ENCODE results near the gene TYW1B.
A peak's percentile ranks its signal among the peaks of the same experiment; 100 is the strongest.
"Not testable (repeated sequence)": the region's sequence is repeated elsewhere in the genome, so short reads cannot be mapped to it uniquely, and the experiment has no call there.

TYW1B gene

DNA sequence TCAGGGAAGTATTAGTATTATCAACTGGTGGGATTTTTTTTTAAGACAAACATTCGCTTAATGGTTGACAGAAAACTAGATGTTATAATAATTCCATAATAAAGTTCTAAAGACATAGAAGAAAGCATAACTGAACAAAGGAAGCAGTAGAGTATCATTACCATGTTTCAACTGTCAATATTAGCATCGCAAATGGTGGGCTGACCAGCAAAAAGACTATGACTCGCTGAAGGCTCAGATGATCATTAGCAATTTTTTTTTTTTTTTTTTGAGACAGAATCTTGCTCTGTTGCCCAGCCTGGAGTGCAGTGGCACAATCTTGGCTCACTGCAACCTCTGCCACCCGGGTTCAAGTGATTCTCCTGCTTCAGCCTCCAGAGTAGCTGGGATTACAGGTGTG, 74.8 kb downstream of the TYW1B start:
- DNase-seq (ENCODE audit: low spot score): not testable (repeated sequence)

DNA sequence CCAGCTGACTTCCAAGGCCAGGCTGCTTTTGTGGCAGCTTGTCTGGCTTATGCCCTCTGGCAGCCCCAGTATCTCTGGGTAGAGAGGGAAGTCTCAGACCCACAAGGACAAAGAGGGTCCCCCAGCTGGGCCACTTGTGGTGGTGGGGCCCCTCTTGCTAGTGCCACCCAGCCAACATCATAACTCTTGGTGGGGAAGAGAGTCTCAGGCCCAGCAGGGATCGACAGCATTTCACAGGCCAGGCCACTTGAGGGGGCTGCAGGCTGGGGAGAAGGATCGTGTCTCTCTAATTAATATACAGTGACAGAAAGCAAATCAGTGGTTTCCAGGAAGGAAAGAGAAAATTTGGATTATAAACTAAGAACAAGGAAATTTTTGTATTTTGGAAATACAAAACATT, 76.0 kb downstream of the TYW1B start:
- DNase-seq (ENCODE audit: low spot score): no peak

DNA sequence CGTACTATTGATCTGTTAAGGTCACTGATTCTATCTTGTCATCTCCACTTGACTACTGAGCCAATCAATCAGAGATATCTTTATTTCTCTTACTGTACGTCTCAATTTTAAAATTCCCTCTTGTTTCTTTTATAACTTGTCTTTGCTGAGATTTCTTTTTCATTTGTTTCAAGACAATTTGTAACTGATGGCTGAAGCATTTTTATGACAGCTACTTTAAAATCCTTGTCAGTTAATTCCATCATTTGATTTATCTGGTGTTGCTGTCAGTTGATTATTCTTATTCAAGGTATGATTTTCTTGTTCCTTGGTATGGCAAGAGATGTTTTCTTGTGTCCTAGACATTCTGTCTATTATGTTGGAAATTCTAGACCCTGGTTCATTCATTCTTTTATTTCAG, 76.6 kb downstream of the TYW1B start:
- no peak for DNase-seq (ENCODE audit: low spot score)

DNA sequence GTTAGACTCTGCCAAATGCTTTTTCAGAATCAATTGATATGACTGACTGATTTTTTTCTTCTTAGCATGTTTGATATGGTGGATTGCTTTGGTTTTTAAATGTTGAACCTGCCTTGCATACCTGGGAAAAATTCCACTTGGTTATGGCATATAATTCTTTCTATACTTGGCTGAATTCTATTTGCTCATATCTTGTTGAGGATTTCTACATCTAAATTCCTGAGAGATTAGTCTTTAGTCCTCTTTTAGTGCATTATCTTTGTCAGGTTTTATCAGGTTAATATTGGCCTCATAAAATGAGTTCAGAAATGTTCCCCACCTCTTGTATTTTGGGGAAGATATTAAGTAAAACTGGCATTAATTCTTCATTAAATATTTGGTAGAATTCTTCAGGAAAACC, 79.4 kb downstream of the TYW1B start:
- DNase-seq (ENCODE audit: low spot score): not testable (repeated sequence)

DNA sequence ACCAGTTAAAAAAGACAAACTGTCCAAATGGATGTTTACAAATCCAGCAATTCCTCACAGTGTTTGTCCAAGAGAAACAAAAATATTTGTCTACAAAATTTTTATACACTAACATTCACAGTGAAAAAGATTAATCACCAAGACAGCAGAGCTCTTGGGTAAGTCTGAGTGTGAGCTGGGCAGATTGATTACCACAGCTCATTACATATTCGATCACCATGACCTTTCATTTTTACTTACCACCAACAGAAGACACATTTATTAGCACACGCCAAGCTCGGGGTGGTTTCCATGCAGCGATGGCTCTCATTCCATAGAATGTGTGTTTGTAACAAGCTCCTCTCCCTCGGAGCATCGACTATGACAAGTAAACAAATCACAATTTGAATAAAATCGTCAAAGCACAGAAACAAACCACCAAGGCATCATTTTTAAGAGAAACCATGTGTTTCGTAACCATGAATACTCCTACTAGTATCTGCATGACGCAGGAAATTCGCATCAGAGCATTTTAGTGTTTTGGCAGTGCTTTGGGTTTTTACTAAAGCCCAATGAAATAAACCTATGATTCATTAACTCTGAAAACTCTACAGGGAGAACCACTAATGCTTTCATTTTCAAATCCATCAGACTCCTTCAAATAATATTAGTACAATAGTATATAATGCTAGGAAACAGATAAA, 83.6 kb downstream of the TYW1B start:
- peak; percentile 37 for DNase-seq (ENCODE audit: low spot score)

DNA sequence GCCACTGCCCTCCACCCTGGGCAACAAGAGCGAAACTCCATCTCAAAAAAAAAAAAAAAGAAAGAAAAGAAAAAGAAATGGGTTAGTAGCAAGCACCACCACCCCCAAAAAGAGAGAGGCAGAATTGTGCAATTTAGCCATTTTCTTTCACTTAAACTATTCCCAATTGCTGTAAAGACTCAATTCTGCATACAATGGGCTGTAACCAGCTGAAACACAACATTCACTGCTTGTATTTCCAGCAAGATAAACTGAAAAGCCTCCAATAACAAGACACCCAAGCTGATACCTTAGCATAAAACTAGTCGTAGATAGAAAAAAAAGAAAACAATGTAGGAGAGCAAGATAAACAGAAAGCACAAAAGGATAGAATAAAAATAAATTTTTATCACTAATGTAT, 84.2 kb downstream of the TYW1B start:
- not testable (repeated sequence) for DNase-seq (ENCODE audit: low spot score)

DNA sequence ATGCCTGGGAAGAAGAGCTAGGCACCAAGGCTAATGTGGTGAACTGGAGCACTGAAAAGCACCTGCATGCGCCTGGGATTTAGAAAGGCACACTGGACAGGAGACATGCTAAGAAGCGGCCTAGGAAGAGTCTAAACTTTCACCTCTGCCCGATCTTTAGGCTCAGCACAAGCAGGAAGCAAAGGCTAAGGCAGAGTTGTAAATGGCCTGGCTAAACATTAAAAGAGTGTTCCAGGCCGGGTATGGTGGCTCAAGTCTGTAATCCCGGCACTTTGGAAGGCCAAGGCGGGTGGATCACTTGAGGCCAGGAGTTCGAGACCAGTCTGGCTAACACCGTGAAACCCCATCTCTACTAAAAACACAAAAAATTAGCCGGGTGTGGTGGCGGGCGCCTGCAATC, 88.3 kb downstream of the TYW1B start:
- not testable (repeated sequence) for DNase-seq (ENCODE audit: low spot score)

DNA sequence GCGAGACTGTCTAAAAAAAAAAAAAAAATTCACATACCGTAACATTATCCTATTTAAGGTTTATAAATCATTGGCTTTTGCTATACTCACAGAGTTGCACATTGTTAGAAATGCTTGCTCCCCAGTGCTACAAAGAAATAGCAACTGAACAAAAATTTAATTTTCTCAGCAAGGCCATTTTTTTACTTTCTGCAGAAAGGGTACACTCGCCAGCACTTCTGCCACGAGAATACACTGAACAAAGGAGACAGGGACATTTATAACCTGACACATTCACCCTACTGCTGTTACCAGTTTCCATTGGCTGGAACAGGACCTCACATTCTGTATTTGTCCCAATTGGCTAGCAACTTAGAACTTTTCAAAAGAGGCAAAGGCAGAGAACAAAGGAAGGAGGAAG, 92.1 kb downstream of the TYW1B start:
- not testable (repeated sequence) for DNase-seq (ENCODE audit: low spot score)

DNA sequence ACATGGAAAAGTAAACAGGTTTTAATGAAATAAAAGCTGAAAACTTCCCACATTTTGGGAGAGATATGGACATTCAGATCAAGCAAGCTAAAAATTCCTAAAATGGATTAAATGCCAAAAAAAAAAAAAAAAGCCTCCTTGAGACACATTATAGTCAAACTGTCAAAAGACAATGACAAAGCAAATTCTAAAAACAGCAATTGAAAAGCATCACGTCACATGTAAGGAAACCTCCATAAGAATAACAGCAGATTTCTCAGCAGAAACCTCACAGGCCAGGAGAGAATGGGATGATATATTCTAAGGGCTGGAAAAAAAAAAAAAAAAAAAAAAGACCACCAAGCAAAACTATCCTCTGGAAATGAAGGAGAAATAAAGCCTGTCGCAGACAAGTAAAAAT, 97.2 kb downstream of the TYW1B start:
- not testable (repeated sequence) for DNase-seq (ENCODE audit: low spot score)

DNA sequence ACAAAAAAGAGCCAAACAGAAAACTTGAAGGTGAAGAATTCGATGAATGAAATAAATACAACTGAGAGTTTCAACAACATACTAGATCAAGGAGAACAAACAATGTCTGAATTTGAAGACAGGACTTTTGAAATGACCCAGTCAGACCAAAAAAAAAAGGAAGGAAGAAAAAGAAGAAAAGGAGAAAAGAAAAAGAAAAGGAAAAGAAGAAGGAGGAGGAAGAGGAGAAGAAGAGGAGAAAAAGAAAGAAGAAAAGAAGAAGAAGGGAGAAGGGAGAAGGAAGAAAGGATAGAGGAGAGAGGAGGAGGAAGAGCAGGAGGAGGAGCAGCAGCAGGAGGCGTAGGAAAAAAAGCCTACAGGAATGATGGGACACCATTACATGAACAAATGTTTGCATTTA, 97.6 kb downstream of the TYW1B start:
- DNase-seq (ENCODE audit: low spot score): not testable (repeated sequence)

DNA sequence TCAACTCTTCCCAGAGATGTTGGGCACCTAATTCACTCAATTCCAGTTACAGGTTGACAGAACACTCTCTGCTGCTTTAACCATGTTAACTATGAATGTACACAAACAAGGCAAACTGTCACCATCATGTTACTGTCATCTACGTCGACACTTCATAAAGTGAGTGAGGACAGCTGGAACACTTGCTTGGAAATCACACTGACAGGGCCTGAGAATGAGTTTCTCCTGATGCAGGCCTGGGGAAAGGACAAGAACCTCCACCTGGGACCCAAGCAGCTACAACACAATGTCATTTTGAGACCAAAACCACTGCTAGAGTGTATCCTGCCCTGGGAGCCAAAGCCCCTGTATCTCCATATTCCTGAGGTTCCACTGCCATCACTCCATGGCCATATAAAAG, 98.9 kb downstream of the TYW1B start:
- not testable (repeated sequence) for DNase-seq (ENCODE audit: low spot score)

DNA sequence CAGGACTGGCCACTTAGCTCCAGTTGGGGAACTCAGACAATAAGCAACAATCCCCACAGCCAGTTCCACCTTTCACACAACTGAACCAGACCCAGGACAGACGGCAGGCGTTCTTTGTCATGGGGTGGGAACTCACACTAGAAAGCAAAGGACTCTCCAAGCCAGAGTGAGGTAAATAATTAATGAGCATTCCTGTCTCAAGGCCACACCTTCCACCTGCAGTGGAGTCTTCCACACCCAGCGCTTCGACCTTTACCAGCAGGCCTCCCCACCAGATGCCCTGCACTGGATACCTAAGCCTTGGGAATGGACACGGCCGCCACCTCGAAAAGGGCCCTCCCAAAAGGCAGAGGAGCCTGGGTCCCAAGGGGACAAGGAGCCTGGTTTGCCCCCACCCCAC, 105.3 kb downstream of the TYW1B start:
- DNase-seq (ENCODE audit: low spot score): not testable (repeated sequence)

DNA sequence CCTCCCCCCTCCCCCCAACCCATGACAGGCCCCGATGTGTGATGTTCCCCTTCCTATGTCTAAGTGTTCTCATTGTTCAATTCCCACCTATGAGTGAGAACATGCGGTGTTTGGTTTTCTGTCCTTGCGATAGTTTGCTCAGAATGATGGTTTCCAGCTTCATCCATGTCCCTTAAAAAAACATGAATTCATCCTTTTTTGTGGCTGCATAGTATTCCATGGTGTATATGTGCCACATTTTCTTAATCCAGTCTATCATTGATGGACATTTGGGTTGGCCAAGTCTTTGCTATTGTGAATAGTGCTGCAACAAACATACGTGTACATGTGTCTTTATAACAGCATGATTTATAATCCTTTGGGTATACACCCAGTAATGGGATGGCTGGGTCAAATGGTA, 107.1 kb downstream of the TYW1B start:
- DNase-seq (ENCODE audit: low spot score): not testable (repeated sequence)

DNA sequence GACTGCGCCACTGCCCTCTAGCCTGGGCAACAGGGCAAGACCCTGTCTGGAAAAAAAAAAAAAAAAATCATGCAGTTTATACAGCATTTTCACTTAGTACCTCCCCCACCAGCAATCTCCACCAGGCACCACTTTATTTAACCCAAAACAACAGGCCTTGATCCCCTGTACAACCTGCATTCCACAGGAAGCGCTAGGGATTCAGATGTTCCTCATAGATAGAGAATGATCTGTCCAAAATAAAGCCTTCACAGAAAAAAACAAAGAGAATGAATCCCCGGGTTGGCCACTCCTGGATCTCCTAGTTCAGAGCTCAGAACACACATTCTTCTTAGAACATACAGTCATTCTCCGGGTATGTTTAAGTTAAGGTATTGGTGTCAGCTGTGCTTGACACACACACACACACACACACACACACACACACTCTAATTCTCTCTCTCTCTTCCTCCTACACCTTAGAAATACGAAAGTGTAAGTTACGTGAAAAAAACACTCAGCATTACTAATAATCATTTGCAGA, 110.7 kb downstream of the TYW1B start:
- not testable (repeated sequence) for DNase-seq (ENCODE audit: low spot score)

DNA sequence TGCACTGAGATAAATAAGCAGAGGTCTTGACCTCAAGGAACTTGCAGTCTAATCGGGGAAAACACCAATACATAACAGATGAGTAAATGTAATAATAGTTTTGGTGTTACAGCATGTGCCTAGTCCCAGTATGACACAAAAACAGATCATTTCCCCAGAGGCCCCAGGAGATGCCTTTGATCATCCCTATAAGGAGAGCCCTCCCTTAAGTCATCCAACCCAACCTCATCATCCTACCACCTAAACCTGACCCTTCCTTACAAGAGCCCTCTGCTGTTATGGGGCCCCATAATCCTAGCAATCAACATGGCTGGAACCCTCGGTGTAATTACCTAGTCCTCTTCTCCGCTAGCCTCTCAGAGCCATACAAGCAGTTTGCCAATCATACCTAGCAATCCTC, 116.1 kb downstream of the TYW1B start:
- DNase-seq (ENCODE audit: low spot score): not testable (repeated sequence)

DNA sequence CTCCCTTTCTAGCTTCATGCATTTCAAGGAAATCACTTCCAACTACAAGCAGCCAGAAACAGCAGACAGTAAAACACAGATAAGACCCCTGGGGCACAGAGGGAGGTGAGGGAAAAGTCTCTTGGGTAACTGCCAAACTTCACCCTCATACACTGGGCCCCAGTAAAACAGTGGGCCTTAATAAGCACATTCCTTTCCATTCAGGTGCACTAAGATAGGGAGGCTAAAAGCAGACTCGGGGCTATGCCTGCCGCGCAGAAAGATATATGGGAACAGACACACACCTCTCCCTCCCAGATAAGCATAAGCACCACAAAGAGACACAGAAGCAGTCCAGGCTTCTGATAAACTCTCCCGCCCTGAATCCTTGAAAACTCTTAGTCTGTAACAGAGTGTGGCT, 117.0 kb downstream of the TYW1B start:
- DNase-seq (ENCODE audit: low spot score): no peak

DNA sequence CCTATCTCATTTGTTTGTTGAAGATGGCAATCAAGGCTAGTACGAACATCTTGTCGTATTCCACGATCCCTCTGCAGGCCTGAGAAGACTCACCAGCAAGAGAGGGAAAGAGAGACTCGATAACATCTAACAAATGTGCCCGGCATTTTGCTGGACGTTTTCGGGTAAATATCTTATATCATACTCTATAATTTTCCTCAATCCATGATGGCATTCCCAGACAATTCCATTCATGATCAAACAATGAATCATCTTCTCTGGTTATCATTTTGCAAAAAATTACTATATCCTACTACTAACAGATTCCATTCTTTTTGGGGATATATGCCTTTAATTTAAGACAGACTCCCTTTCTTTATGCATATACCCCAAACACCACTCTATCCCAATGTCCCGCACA, 118.1 kb downstream of the TYW1B start:
- DNase-seq (ENCODE audit: low spot score): no peak

DNA sequence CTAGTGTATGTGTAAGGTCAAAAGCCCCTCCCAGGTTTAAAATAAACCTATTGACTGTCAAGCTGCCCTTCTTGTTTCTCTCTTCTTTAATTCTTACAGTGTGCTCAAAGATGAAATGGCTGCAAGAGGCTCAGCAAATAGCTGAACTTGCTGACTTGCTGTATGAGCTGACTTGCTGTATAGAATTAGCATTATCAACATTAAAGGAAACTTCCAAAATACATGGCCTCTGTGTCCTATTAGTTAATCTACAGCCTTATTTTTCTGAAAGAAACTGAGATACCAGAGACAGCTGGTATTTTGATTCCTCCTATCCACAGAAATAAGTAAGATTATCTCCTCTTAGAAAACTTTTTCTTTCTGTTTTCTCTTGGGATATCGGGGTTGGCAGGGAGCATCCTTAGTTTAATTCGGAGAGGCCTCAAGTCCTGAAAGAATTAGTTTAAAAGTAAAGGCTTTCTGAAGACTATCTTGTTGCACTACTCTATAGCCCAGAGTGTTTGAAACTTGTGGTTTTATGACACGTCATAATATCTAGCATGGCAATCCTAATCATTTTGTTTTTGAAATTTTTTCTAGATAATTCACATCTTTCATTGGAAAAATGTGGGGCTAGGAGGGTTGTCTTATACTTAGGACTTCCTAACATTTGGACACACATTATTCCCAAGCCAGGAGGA, 119.5 kb downstream of the TYW1B start:
- DNase-seq (ENCODE audit: low spot score): not testable (repeated sequence)

DNA sequence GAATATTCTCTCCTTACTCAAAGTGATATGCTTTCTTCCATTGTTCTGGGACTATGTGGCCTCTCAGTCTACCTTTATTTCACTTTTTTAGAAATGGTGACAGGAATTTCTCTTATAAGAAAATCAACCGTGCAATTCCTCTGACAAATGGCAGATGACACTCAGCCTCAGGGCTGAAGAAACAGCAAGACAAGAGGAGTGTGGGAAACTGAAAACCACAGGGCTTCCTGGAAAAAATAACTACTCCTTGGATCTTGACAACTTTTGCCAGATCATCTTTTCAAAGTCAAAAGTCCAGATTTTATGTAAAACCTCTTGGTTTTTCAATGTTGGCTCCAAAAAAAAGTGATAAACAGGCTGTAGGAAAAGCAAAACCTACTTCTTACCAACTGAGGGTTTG, 121.5 kb downstream of the TYW1B start:
- no peak for DNase-seq (ENCODE audit: low spot score)

DNA sequence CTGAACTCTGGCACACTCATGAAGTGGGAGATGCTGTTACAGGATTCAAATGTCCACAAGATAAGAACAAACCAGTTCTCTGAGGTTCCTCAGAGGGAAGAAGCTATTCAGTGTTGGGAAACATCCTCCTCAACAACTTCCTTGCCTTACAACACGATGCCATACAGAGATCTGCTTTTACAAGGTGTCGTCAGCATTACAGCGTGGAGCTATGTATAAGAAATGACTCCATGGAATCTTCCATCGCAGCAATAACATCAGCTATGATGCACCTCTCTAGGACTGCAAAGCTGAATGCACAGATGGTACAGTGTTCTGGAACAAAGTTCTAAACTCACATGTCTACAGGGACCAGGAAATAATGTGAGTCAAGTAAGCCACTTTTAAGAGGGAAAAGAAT, 122.3 kb downstream of the TYW1B start:
- not testable (repeated sequence) for DNase-seq (ENCODE audit: low spot score)

DNA sequence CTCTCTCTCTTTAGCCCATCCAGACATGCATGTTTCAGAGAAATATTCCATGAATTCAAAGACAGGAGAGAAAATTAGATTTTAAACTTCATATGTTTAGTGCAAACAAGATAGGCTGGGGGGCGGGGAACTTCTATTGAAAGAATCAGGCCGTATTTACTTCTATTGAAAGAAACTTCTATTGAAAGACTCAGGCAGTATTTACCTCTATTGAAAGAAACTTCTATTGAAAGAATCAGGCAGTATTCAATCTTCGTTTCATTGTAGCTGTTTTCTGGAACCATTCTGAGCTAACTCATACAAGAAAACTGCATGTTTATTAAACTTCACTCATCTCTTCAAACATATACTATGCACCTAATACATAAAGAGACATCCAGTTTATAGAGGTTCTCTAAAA, 123.1 kb downstream of the TYW1B start:
- DNase-seq (ENCODE audit: low spot score): no peak

DNA sequence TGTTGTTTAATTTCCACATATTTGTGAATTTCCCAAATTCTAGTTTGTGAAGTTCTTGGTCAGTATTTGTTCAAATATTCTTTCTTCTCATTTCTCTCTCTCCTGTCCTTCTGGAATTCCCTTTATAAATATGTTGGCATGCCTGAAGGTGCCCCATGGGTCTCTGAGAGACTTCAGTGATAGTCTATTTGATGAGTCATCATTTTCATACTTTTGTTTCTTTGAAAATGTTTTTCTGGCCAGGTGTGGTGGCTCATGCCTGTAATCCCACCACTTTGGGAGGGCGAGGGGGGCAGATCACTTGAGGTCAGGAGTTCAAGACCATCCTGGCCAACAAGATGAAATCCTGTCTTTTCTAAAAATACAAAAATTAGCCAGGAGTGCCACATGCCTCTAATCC, 127.5 kb downstream of the TYW1B start:
- DNase-seq (ENCODE audit: low spot score): not testable (repeated sequence)

DNA sequence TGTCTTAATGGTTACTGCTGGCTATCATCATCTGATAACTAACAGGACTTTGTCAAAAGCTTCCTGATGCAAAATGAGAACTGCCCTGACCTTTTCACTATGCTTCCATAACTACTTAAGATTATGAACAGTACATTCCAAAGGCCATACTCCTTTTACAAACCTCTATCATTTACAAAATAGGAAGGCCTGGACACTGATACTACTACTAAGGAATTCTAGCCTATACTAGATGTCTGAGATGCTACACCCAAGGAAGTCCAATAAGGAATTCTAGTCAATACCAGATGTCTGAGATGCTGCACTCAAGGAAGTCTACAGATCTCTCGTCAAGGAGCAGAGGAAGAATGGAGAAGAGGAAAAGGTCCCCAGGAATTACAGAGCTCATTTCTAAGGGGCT, 130.9 kb downstream of the TYW1B start:
- not testable (repeated sequence) for DNase-seq (ENCODE audit: low spot score)

DNA sequence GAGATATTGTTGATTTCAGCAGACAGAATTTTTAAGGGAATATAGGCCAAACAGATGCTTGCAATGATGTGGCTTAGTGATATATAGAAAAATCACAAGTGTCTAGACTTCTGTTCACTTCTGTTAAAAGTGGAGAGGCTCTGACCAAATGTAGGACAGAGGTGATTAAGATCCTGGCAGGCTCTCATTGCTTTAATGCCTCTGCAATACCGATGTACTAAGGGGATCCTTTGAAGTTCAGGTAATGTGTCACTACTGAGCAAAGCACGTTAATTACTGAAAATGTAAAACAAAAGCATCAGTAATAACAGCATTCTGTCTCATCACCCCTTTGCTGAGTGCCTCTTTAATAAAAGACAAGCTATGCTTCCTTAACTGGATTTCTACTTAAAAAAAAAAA, 131.4 kb downstream of the TYW1B start:
- not testable (repeated sequence) for DNase-seq (ENCODE audit: low spot score)
